Measurements from ENCODE around the gene PLCB3. TPM values are rescaled to one million over a fixed set of nuclear protein-coding genes. Genes with fewer than 3 reads are reported as not detected.

Gene PLCB3
- total and polyA plus RNA-seq, 2 of the 13 experiments (the other 11 are each of a cell fraction or from before 2014, with no cell fraction given) = 7.5 to 13.8 TPM

- TF ChIP-seq ARHGAP35 (CRISPR knock-in tag; IDR thresholded peaks at IDR 0.05; ENCODE audit: borderline replicate concordance) (peak; percentile 79; the same call in 1 of the 2 replicates), PTBP1 (IDR thresholded peaks at IDR 0.05; ENCODE audit: low read depth, low read length, poor library complexity, severe bottlenecking) (no peak), SIX1 (CRISPR knock-in tag; IDR thresholded peaks at IDR 0.05; ENCODE audit: borderline replicate concordance) (no peak), KAT7 (CRISPR knock-in tag; IDR thresholded peaks at IDR 0.05; ENCODE audit: borderline replicate concordance) (no peak), ISX (CRISPR knock-in tag; conservative IDR thresholded peaks at IDR 0.05) (no peak), BRCA1 (CRISPR knock-in tag; IDR thresholded peaks at IDR 0.05) (no peak), ZNF546 (CRISPR knock-in tag; conservative IDR thresholded peaks at IDR 0.05) (peak; percentile 45; the same call in 1 of the 2 replicates), TRIM24 (CRISPR knock-in tag; IDR thresholded peaks at IDR 0.05) (no peak), NAIF1 (CRISPR knock-in tag; IDR thresholded peaks at IDR 0.05; ENCODE audit: borderline replicate concordance) (no peak), TOPORS (CRISPR knock-in tag; IDR thresholded peaks at IDR 0.05) (no peak), ZNF609 (CRISPR knock-in tag; IDR thresholded peaks at IDR 0.05; ENCODE audit: borderline replicate concordance) (no peak), HOXA9 (CRISPR knock-in tag; IDR thresholded peaks at IDR 0.05; ENCODE audit: borderline replicate concordance) (no peak), TFE3 (CRISPR knock-in tag; IDR thresholded peaks at IDR 0.05) (no peak), ZNF670 (CRISPR knock-in tag; IDR thresholded peaks at IDR 0.05; ENCODE audit: borderline replicate concordance) (peak; percentile 35; the same call in 1 of the 2 replicates), REL (CRISPR knock-in tag; conservative IDR thresholded peaks at IDR 0.05) (no peak)
These were observed 54.6 kb downstream of the PLCB3 start (continued) for GRCh38 chr11:64305691-64306562.
